Measurements from ENCODE around the gene ZNF490.

GRCh38 chr19:12647047-12647446, 36.4 kb upstream of the ZNF490 start:
- TF ChIP-seq CTCF (IDR thresholded peaks at IDR 0.05; ENCODE audit: low read depth, low read length): no peak
- no peak for TF ChIP-seq EZH2phosphoT487 (IDR thresholded peaks at IDR 0.05; ENCODE audit: low read depth)

Measured in OCI-LY3 (cell line).